ENCODE data around the gene GALNT16. TPM values are rescaled to one million over a fixed set of nuclear protein-coding genes. Genes with fewer than 3 reads are reported as not detected.

The GALNT16 gene
- polyA plus RNA-seq, 3 donors = 0.01 TPM; not detected in 2

DNA sequence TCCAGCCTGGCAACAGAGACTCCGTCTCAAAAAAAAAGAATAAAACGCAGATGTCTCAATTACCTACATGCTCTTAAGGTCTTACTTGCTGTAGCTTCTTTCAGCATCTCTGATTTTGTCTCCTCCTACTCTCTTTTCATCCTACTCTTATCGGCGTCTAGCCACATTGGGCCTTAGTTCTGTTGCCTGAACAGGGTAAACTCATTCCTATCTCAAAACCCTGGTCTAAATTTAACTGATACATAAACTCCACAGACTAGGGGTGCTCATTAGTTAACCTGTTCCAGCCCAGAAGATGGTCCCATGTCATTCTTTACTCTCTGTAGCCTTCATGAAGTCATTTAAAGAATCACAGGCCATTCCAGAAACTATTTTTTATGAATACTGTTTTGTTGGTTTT is 35.0 kb upstream of the GALNT16 start:
- 100% methylated on average over 4 of the region's 4 CpGs for WGBS (ENCODE audit: insufficient coverage)
- no peak overlapping the region for H3K4me3 Mint-ChIP-seq
- Histone ChIP-seq H4K20me1 (ENCODE audit: insufficient read depth, low read length) (no peaks in the 10 kb centered on the region), H3K4me2 (replicated peaks; ENCODE audit: extremely low read depth, low read length, poor library complexity, severe bottlenecking) (no peak overlapping the region), H3K79me2 (ENCODE audit: insufficient read depth, low read length) (no peaks in the 10 kb centered on the region), H3K9me3 (replicated peaks in 1 of 2; ENCODE audit: control insufficient read depth in 1 of 2, insufficient read depth in 1 of 2, low read length in 2 of 2) (no peaks in the 10 kb centered on the region), H3K9ac (ENCODE audit: insufficient read depth, low read length, poor library complexity, severe bottlenecking) (no peak overlapping the region), H3K4me3 (replicated peaks in 1 of 3; ENCODE audit: low read depth in 2 of 3, low read length in 3 of 3) (no peak overlapping the region), H3K27ac (ENCODE audit: low read depth in 1 of 2, low read length in 2 of 2) (no peak overlapping the region), H3K27me3 (ENCODE audit: control insufficient read depth in 2 of 2, insufficient read depth in 2 of 2, low read length in 2 of 2) (no peaks in the 10 kb centered on the region), H2AFZ (ENCODE audit: insufficient read depth, low read depth, low read length, poor library complexity, severe bottlenecking) (no peak overlapping the region), H3K36me3 (replicated peaks in 1 of 2; ENCODE audit: control insufficient read depth in 1 of 2, insufficient read depth in 2 of 2, low read length in 2 of 2) (peaks cover 0 to 7% of the 10 kb centered on the region in 2 donors), H3K4me1 (ENCODE audit: control insufficient read depth in 1 of 2, insufficient read depth in 2 of 2, low read length in 2 of 2) (no peaks in the 10 kb centered on the region)
- no peak for DNase-seq
- H3K4me1 Mint-ChIP-seq = peaks cover 3% of the 10 kb centered on the region
- intact Hi-C loops (cut with micrococcal nuclease) = no loop called here
- H3K9me3 Mint-ChIP-seq = no peaks in the 10 kb centered on the region
- no peak overlapping the region for H3K27ac Mint-ChIP-seq
- TF ChIP-seq, protein P1, sequence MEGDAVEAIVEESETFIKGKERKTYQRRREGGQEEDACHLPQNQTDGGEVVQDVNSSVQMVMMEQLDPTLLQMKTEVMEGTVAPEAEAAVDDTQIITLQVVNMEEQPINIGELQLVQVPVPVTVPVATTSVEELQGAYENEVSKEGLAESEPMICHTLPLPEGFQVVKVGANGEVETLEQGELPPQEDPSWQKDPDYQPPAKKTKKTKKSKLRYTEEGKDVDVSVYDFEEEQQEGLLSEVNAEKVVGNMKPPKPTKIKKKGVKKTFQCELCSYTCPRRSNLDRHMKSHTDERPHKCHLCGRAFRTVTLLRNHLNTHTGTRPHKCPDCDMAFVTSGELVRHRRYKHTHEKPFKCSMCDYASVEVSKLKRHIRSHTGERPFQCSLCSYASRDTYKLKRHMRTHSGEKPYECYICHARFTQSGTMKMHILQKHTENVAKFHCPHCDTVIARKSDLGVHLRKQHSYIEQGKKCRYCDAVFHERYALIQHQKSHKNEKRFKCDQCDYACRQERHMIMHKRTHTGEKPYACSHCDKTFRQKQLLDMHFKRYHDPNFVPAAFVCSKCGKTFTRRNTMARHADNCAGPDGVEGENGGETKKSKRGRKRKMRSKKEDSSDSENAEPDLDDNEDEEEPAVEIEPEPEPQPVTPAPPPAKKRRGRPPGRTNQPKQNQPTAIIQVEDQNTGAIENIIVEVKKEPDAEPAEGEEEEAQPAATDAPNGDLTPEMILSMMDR (IDR thresholded peaks at IDR 0.05) = no peak
- H3K36me3 Mint-ChIP-seq = peaks cover 8 to 12% of the 10 kb centered on the region in 2 donors
- no peaks in the 10 kb centered on the region for H3K27me3 Mint-ChIP-seq (ENCODE audit: low read depth in 3 of 3)

- Histone ChIP-seq H3K4me2 (replicated peaks; ENCODE audit: extremely low read depth, low read length, poor library complexity, severe bottlenecking) (no peak overlapping the region), H3K79me2 (ENCODE audit: insufficient read depth, low read length) (no peaks in the 10 kb centered on the region), H4K20me1 (ENCODE audit: insufficient read depth, low read length) (no peaks in the 10 kb centered on the region), H3K4me1 (ENCODE audit: control insufficient read depth in 1 of 2, insufficient read depth in 2 of 2, low read length in 2 of 2) (no peaks in the 10 kb centered on the region), H2AFZ (ENCODE audit: insufficient read depth, low read depth, low read length, poor library complexity, severe bottlenecking) (no peak overlapping the region), H3K9ac (ENCODE audit: insufficient read depth, low read length, poor library complexity, severe bottlenecking) (no peak overlapping the region), H3K36me3 (replicated peaks in 1 of 2; ENCODE audit: control insufficient read depth in 1 of 2, insufficient read depth in 2 of 2, low read length in 2 of 2) (peaks cover 0 to 16% of the 10 kb centered on the region in 2 donors), H3K4me3 (replicated peaks in 1 of 3; ENCODE audit: low read depth in 2 of 3, low read length in 3 of 3) (no peak overlapping the region), H3K27me3 (ENCODE audit: control insufficient read depth in 2 of 2, insufficient read depth in 2 of 2, low read length in 2 of 2) (no peaks in the 10 kb centered on the region), H3K27ac (ENCODE audit: low read depth in 1 of 2, low read length in 2 of 2) (no peak overlapping the region), H3K9me3 (replicated peaks in 1 of 2; ENCODE audit: control insufficient read depth in 1 of 2, insufficient read depth in 1 of 2, low read length in 2 of 2) (no peaks in the 10 kb centered on the region)
- TF ChIP-seq, protein P1 (IDR thresholded peaks at IDR 0.05) = no peak
- Mint-ChIP-seq H3K9me3 (no peaks in the 10 kb centered on the region), H3K27me3 (ENCODE audit: low read depth in 3 of 3) (peaks cover 0 to 3% (median 0%) of the 10 kb centered on the region in 3 donors), H3K4me3 (no peak overlapping the region), H3K27ac (no peak overlapping the region), H3K36me3 (peaks cover 11 to 13% of the 10 kb centered on the region in 2 donors), H3K4me1 (peaks cover 3% of the 10 kb centered on the region)
- intact Hi-C loops (cut with micrococcal nuclease) = no loop called here
- WGBS (ENCODE audit: insufficient coverage) = 84% methylated on average over 7 of the region's 9 CpGs
- DNase-seq = no peak
These were observed 33.8 kb upstream of the GALNT16 start for GRCh38 chr14:69226178-69226577.
